Kidney (tissue), 14 donors: Measurements from ENCODE around the gene PLEKHH1. TPM values are rescaled to one million over a fixed set of nuclear protein-coding genes. Genes with fewer than 3 reads are reported as not detected.

Source experiments
- DNase-seq, 5 donors: peaks; one replicate each; pipeline ENCODE4 v3.0.0-alpha.2; 2013 to 2020
- FAIRE-seq: peaks from 2 replicates; lab custom pipeline; 2012; peaks lifted over from hg19 to GRCh38; lab: Jason Lieb, UNC
- H3K27ac ChIP-seq, 2 donors: one replicate each; pipeline ENCODE4 v1.7.0; 2013; ENCODE audit warnings: low read depth in 2 of 2, low read length in 2 of 2, inconsistent platforms in 1 of 2
- H3K27me3 ChIP-seq: one replicate; pipeline ENCODE4 v1.7.1; 2013; ENCODE audit warnings: low read length, inconsistent platforms; ENCODE audit not compliant: control insufficient read depth, insufficient read depth
- H3K36me3 ChIP-seq, 3 donors: one replicate each; pipeline versions ENCODE4 v1.7.0 to v1.7.1; 2013; ENCODE audit warnings: low read length in 3 of 3, control low read depth in 1 of 3, inconsistent platforms in 1 of 3; ENCODE audit not compliant: insufficient read depth in 3 of 3, control insufficient read depth in 2 of 3
- H3K4me1 ChIP-seq, 3 donors: one replicate each; pipeline versions ENCODE4 v1.7.0 to v1.7.1; 2013; ENCODE audit warnings: low read length in 3 of 3, inconsistent platforms in 1 of 3, low read depth in 1 of 3; ENCODE audit not compliant: control insufficient read depth in 2 of 3, insufficient read depth in 2 of 3
- H3K4me3 ChIP-seq, 3 donors: one replicate each; pipeline versions ENCODE4 v1.7.0 to v1.8.1; 2013; ENCODE audit warnings: low read length in 3 of 3, control low read depth in 1 of 3, inconsistent platforms in 1 of 3
- H3K9ac ChIP-seq, 3 donors: one replicate each; pipeline versions ENCODE4 v1.7.0 to v1.7.1; 2013; ENCODE audit warnings: low read length in 3 of 3, control low read depth in 1 of 3, inconsistent platforms in 1 of 3
- H3K9me3 ChIP-seq, 3 donors: one replicate each; pipeline versions ENCODE4 v1.7.0 to v1.7.1; 2013; ENCODE audit warnings: low read length in 3 of 3, control low read depth in 1 of 3, inconsistent platforms in 1 of 3; ENCODE audit not compliant: control insufficient read depth in 2 of 3, insufficient read depth in 1 of 3
- CTCF ChIP-seq: IDR thresholded peaks from 3 replicates; pipeline ENCODE4 v1.5.1; 2012; ENCODE audit warnings: mild to moderate bottlenecking, moderate library complexity, borderline replicate concordance; ENCODE audit not compliant: insufficient read depth; ENCODE audit errors: extremely low read depth
- intact Hi-C: fragments of 100-400 bp; cut with DNase I; formaldehyde crosslinking; loops from one replicate; pipeline ENCODE4 v1.11.1; 2022
- polyA plus RNA-seq: library from polyadenylated mRNA; stranded (reverse); fragments of 350-450 nt; fragmentation: Illumina TruSeq; extraction: RNeasy Lipid Tissue Mini Kit (QIAGEN cat#74804); gene quantifications from one replicate; pipeline ENCODE4 v1.2.3, GENCODE V29; 2014; ENCODE audit warnings: low read depth, low replicate concordance; ENCODE audit not compliant: insufficient read depth
- total RNA-seq: library from RNA; stranded (reverse); fragmentation: NEBNext Ultra II Directional; extraction: Animal tissue kit (Norgen Biotek cat#: 25700); gene quantifications from one replicate; pipeline ENCODE4 v1.2.1, GENCODE V29; 2021
- donor health status: control.
- donor health status: control.
- donor health status: control.
- donor health status: control.
- donor health status: control.
- donor health status: DM: yes; HTN: yes; CAD: no.
- donor health status: Normal renal cell carcinoma (clear cell type).

PLEKHH1 gene
- total and polyA plus RNA-seq, 2 donors from 2014 or later: 9.1 to 26.2 TPM

GRCh38 chr14:67525389-67525788 lies 7.7 kb upstream of the PLEKHH1 start:
- DNase-seq (no peak), FAIRE-seq (no peak)
- Histone ChIP-seq H3K9me3 (no peaks in the 10 kb centered on the region), H3K4me1 (no peaks in the 10 kb centered on the region), H3K27me3 (no peaks in the 10 kb centered on the region), H3K4me3 (no peak overlapping the region), H3K9ac (no peak overlapping the region), H3K36me3 (no peaks in the 10 kb centered on the region), H3K27ac (no peak overlapping the region)
- no peak for TF ChIP-seq CTCF
- intact Hi-C loops: no loop called here

- Histone ChIP-seq H3K36me3 (no peaks in the 10 kb centered on the region), H3K27me3 (no peaks in the 10 kb centered on the region), H3K4me3 (no peak overlapping the region), H3K4me1 (no peaks in the 10 kb centered on the region), H3K27ac (no peak overlapping the region), H3K9ac (no peak overlapping the region), H3K9me3 (no peaks in the 10 kb centered on the region)
- no peak for TF ChIP-seq CTCF
- intact Hi-C loops: no loop called here
- DNase-seq: no peak
- no peak for FAIRE-seq
Measured at GRCh38 chr14:67526181-67526580, 6.9 kb upstream of the PLEKHH1 start.

GRCh38 chr14:67526676-67527459 lies 6.2 kb upstream of the PLEKHH1 start:
- Histone ChIP-seq H3K4me3 (no peak overlapping the region), H3K27ac (no peak overlapping the region), H3K36me3 (no peaks in the 10 kb centered on the region), H3K9me3 (no peaks in the 10 kb centered on the region), H3K27me3 (no peaks in the 10 kb centered on the region), H3K4me1 (no peaks in the 10 kb centered on the region), H3K9ac (no peak overlapping the region)
- TF ChIP-seq CTCF: peak; percentile 69
- FAIRE-seq (no peak), DNase-seq (peak in 4 of 5 donors; percentile 54 to 77 (median 62))
- intact Hi-C loops: no loop called here
